Fibroblast of lung (primary cell): ENCODE data around the gene NLGN1. TPM values are rescaled to one million over a fixed set of nuclear protein-coding genes. Genes with fewer than 3 reads are reported as not detected.

Experiments used
- DNase-seq, 2 donors: peaks; one replicate each; pipeline versions ENCODE4 v3.0.0 to v3.0.0-alpha.2; 2010; ENCODE audit warnings: low read depth in 2 of 2
- H2AFZ ChIP-seq: 2 replicates; pipeline ENCODE4 v1.5.1; 2012; ENCODE audit warnings: low read length, control low read depth, inconsistent platforms
- H3K27ac ChIP-seq: 2 replicates; pipeline ENCODE4 v1.5.1; 2011; ENCODE audit warnings: low read length, control low read depth; ENCODE audit not compliant: insufficient read depth
- H3K27me3 ChIP-seq: 2 replicates; pipeline ENCODE4 v1.5.1; 2011; ENCODE audit warnings: mild to moderate bottlenecking, low read length; ENCODE audit not compliant: control insufficient read depth, insufficient read depth
- H3K36me3 ChIP-seq: 2 replicates; pipeline ENCODE4 v1.5.1; 2011; ENCODE audit warnings: low read length; ENCODE audit not compliant: control insufficient read depth, insufficient read depth
- H3K4me1 ChIP-seq: 2 replicates; pipeline ENCODE4 v1.5.1; 2011; ENCODE audit warnings: low read length; ENCODE audit not compliant: control insufficient read depth, insufficient read depth; ENCODE audit errors: extremely low read depth
- H3K4me2 ChIP-seq: 2 replicates; pipeline ENCODE4 v1.5.1; 2011; ENCODE audit warnings: low read length, control low read depth; ENCODE audit not compliant: insufficient read depth; ENCODE audit errors: extremely low read depth
- H3K4me3 ChIP-seq, 4 experiments: fragments of 200-600 bp in 1 of 4; sonication (generic) in 1 of 4; replicated peaks in 1 of 4; 2 replicates each; pipeline ENCODE4 v1.5.1; 2011 to 2016; ENCODE audit warnings: low read length in 4 of 4, low read depth in 3 of 4, mild to moderate bottlenecking in 3 of 4, control low read depth in 2 of 4, inconsistent platforms in 1 of 4, mixed read lengths in 1 of 4; ENCODE audit not compliant: insufficient read depth in 1 of 4; ENCODE audit errors: control extremely low read depth in 1 of 4
- H3K79me2 ChIP-seq: 2 replicates; pipeline ENCODE4 v1.5.1; 2012; ENCODE audit warnings: mild to moderate bottlenecking, low read length, inconsistent platforms; ENCODE audit not compliant: control insufficient read depth, insufficient read depth
- H3K9ac ChIP-seq: 2 replicates; pipeline ENCODE4 v1.5.1; 2011; ENCODE audit warnings: mild to moderate bottlenecking, low read length, control low read depth; ENCODE audit not compliant: insufficient read depth
- H3K9me3 ChIP-seq: 2 replicates; pipeline ENCODE4 v1.5.1; 2012; ENCODE audit warnings: low read depth, low read length; ENCODE audit not compliant: control insufficient read depth, insufficient read depth
- H4K20me1 ChIP-seq: 2 replicates; pipeline ENCODE4 v1.5.1; 2011; ENCODE audit warnings: low read length; ENCODE audit not compliant: control insufficient read depth, insufficient read depth; ENCODE audit errors: extremely low read depth
- CTCF ChIP-seq, 2 donors: IDR thresholded peaks in 1 of 2; conservative IDR thresholded peaks in 1 of 2; 1 replicate in 1 of 2; 2 replicates in 1 of 2; pipeline ENCODE4 v1.5.1; 2011 to 2012; ENCODE audit warnings: low read length in 2 of 2, control low read depth in 1 of 2, inconsistent platforms in 1 of 2, low read depth in 1 of 2, mild to moderate bottlenecking in 1 of 2
- EZH2 ChIP-seq: IDR thresholded peaks from 2 replicates; pipeline ENCODE4 v1.5.1; 2012; ENCODE audit warnings: low read length, control low read depth, mild to moderate bottlenecking; ENCODE audit errors: missing control alignments
- polyA plus RNA-seq, 2 donors: library from polyadenylated mRNA; depleted of rRNA in 1 of 2; stranded (reverse) in 1 of 2; unstranded in 1 of 2; fragments of >200 nt; gene quantifications; 2 replicates each; pipeline ENCODE4 v1.2.1, GENCODE V29; 2011 to 2012; ENCODE audit warnings: missing spikeins in 1 of 2
- total RNA-seq: library from RNA; depleted of rRNA; stranded (reverse); fragments of >200 nt; gene quantifications from 2 replicates; pipeline ENCODE4 v1.2.1, GENCODE V29; 2014

The NLGN1 gene
- total and polyA plus RNA-seq, 2 donors (not counting 1 experiment from before 2014, with no cell fraction given), result 0.61 to 2.1 TPM

- no peaks in the 10 kb centered on the region for H3K36me3 ChIP-seq
- DNase-seq, result no peak
- no peak overlapping the region for H3K4me2 ChIP-seq
- H3K9me3 ChIP-seq, result no peaks in the 10 kb centered on the region
- no peaks in the 10 kb centered on the region for H3K27me3 ChIP-seq
- H4K20me1 ChIP-seq, result no peaks in the 10 kb centered on the region
- TF ChIP-seq CTCF (conservative IDR thresholded peaks at IDR 0.05 in 1 of 2, IDR thresholded peaks at IDR 0.05 in 1 of 2; ENCODE audit: low read depth in 1 of 2, low read length in 2 of 2), result no peak
- TF ChIP-seq EZH2, result no peak
- no peak overlapping the region for H3K27ac ChIP-seq
- H3K4me3 ChIP-seq, result no peak overlapping the region
- H3K9ac ChIP-seq, result no peak overlapping the region
- H3K4me1 ChIP-seq, result no peaks in the 10 kb centered on the region
- H2AFZ ChIP-seq, result no peak overlapping the region
- H3K79me2 ChIP-seq, result no peaks in the 10 kb centered on the region
These were observed 283.7 kb downstream of the NLGN1 start for GRCh38 chr3:173681188-173681678.

GRCh38 chr3:173685456-173685855 lies 287.9 kb downstream of the NLGN1 start:
- no peaks in the 10 kb centered on the region for H3K36me3 ChIP-seq
- no peaks in the 10 kb centered on the region for H3K9me3 ChIP-seq
- no peaks in the 10 kb centered on the region for H3K79me2 ChIP-seq
- no peak overlapping the region for H3K9ac ChIP-seq
- H3K27me3 ChIP-seq, result no peaks in the 10 kb centered on the region
- no peak for DNase-seq
- no peak for TF ChIP-seq CTCF (conservative IDR thresholded peaks at IDR 0.05 in 1 of 2, IDR thresholded peaks at IDR 0.05 in 1 of 2; ENCODE audit: low read depth in 1 of 2, low read length in 2 of 2)
- TF ChIP-seq EZH2, result no peak
- H4K20me1 ChIP-seq, result no peaks in the 10 kb centered on the region
- no peak overlapping the region for H3K4me3 ChIP-seq
- no peak overlapping the region for H3K4me2 ChIP-seq
- no peak overlapping the region for H2AFZ ChIP-seq
- no peak overlapping the region for H3K27ac ChIP-seq
- H3K4me1 ChIP-seq, result no peaks in the 10 kb centered on the region

GRCh38 chr3:173688216-173688842 lies 290.8 kb downstream of the NLGN1 start:
- Histone ChIP-seq H3K4me3 (no peak overlapping the region), H3K79me2 (no peaks in the 10 kb centered on the region), H3K27ac (no peak overlapping the region), H3K27me3 (no peaks in the 10 kb centered on the region), H3K9me3 (no peaks in the 10 kb centered on the region), H3K36me3 (no peaks in the 10 kb centered on the region), H2AFZ (no peak overlapping the region), H3K9ac (no peak overlapping the region), H3K4me1 (no peaks in the 10 kb centered on the region), H3K4me2 (no peak overlapping the region), H4K20me1 (no peaks in the 10 kb centered on the region)
- TF ChIP-seq CTCF (conservative IDR thresholded peaks at IDR 0.05 in 1 of 2, IDR thresholded peaks at IDR 0.05 in 1 of 2; ENCODE audit: low read depth in 1 of 2, low read length in 2 of 2), result no peak
- no peak for TF ChIP-seq EZH2
- DNase-seq, result peak in 1 of 2 donors; percentile 42
